HG03139 (cell line): ENCODE measurements around the gene IQSEC2.

Experiments used
- ATAC-seq: cut with Tn5 transposase; IDR thresholded peaks from one replicate; pipeline ENCODE4 v1.9.1; 2021; ENCODE audit not compliant: unreplicated experiment

Gene IQSEC2

DNA sequence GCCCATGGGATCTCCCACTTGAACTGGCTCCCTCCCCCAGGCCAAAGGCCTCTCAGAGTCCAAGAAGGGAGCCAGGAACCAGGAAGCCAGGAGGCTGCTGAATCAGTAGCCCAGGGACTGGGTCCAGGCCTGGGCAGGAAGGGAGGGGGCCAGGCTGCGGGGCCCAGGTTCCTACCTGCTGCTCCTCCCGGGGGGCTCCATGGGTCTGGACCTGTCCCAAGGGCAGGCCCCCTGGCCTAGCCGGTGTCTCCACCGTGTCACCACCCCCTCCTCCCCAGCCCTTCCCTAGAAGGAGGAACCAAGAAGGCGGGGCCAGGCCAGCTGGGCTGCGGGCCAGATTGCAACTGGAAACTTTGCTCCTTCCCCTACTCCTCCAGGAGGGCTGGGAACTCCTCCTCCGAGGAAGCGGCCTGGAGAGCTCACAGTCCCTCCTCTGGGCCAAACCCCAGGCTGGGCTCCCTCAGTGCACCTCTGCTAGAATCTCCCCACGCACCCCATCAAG lies at the start of gene IQSEC2:
IQSEC2 (minus strand) TSS at position 264 of the 502 bp plus-strand sequence.
- no peak for ATAC-seq

DNA sequence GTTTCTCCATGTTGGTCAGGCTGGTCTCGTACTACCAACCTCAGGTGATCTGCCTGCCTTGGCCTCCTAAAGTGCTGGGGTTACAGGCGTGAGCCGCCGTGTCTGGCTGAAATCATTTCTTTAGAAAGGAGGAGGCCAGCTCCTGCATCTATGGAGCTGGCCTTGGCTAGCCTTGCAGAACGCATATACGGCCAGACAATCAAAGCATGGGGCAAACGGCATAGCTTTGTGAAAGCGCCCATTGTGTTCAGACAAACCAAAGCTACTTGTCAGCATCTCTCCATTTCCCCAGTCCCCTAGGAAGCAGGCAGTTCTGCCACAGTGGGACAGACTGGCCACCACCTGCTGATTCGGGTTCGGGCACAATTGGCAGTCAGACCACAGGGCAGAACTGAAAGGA lies 48.9 kb upstream of the IQSEC2 start:
- no peak for ATAC-seq

DNA sequence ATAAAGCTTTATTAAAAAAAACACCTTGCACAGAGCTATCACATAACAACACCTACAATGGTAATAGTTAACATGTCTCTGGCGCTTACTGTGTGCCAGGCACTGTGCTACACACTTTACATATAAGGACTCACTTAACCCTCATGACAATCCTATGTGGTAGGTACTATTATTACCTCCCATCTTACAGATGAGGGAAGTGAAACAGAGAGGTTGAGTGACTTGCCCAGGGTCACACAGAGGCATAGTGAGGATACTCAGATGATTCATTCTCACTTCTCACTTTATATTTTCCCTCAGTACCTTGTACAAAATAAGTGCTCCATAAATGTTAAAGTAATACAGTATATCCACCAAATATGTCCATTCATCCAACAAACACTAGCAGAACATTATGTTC lies 43.4 kb upstream of the IQSEC2 start:
- ATAC-seq: no peak

DNA sequence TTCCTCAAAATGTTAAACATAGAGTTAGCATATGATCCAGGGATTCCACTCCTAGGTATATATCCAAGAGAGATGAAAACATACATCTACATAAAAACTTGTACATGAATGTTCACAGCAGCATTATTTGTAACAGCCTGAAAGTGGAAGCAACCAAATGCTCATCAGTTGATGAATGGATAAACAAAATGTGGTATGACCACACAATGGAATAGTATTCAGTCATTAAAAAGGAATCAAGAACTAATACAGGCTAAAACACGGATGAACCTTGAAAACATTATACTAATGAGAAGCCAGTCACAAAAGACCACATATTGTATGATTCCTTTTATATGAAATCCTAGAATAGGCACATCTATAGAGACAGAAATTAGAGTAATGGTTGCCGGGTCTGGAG lies 42.7 kb upstream of the IQSEC2 start:
- no peak for ATAC-seq

DNA sequence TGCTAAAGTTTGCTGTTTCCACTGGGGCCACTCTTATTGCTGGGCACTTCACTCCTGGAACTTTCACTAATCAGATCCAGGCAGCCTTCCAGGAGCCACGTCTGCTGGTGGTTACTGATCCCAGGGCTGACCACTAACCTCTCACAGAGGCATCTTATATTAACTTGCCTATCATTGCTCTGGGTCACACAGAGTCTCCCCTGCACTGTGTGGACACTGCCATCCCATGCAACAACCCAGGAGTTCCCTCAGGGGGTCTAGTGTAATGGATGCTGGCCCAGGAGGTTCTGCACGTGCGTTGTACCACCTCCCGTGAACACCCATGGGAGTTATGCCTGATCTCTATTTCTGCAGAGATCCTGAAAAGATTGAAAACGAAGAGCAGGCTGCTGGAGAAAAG lies 41.8 kb upstream of the IQSEC2 start:
- no peak for ATAC-seq

DNA sequence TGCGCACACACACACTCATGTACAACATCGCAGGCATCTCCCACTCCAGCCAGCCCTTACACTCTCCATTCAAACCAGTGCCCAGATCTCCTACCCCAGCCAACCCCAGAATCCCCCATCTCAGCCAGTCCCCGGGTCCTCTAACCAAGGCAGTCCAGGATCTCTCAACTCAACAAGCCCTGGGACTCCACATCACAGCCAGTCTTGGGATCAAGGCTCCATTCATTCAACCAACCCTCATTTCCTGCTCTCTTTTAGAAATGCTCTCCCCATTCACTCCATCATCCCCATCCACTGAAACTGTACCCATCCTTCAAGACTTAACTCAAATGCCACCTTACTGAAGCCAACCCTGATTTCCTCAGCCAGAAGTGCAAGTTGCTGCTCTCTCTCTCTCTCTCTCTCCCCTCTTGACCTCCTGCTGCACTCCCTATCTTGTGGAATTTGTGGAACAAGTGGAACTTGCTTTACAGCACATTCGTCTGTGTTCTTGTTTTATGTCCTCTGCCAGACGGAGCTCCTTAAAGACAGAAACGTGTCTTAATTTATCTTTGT lies 40.6 kb upstream of the IQSEC2 start:
- no peak for ATAC-seq

DNA sequence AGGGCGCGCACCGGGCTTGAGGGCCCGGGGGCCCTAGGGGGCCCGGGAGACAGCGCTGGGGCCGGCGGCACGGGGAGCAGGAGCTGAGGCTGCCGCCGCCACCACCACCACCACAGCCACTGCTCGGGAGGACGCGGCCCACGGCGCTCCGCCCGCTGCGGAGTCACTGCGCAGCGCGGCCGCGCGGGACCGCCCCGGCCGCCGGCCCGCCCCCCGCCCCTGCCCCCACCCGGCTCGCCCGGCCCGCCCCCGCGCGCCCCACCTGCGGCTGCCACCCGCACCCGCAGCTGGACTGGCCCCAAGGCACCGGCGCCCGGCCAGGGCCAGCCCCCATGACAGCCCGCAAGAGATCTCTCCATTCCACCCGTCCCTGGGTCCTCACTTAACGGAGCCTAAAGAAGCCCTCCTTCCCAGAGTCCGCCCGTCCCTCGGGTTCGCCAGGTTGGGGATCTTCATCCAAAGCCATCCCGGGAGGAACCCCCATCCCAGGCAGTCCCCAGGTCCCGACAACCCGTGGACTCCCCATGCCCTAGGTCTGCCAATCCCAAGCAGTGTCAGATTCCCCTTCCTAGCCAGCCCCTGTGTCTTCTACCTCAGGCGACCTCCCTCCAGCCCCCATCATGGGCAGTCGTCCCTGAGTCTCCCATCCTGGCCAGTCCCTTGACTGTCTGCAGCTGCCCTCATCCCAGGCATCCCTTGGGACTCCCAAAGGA lies 40.0 kb upstream of the IQSEC2 start:
- ATAC-seq: no peak

DNA sequence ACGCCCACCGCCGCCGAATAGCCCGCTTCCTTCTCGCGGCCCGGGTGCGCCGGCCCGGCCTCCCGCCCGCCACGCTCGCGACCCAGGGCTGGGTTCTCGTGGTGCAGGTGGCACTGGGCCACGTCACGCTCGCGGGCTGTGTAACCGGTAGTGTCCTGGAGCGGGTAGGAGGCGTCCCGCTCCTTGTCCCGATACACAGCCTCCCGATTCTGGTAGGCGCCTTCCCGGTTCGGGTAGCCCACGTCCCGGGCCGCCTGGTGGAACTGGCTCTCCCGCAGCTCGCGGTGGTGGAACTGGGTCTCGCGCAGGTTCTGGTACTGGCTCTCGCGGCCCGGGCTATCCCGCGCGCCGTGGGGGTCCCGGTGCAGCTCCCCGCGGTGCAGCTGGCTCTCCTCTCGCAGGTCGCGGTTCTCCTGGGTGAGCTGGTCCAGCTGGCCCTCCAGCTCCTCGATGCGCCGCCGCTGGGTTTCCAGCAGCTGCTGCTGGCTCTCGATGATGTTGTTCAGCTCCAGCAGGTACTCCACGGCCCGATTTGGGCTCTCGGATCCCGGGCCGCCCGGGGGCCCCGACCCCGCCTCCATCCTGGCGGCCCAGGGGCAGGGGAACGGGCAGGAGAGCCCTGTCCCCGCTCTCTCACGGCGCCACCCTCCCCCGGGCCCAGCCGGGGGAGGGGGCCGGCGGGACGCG lies 39.3 kb upstream of the IQSEC2 start:
- ATAC-seq: no peak

DNA sequence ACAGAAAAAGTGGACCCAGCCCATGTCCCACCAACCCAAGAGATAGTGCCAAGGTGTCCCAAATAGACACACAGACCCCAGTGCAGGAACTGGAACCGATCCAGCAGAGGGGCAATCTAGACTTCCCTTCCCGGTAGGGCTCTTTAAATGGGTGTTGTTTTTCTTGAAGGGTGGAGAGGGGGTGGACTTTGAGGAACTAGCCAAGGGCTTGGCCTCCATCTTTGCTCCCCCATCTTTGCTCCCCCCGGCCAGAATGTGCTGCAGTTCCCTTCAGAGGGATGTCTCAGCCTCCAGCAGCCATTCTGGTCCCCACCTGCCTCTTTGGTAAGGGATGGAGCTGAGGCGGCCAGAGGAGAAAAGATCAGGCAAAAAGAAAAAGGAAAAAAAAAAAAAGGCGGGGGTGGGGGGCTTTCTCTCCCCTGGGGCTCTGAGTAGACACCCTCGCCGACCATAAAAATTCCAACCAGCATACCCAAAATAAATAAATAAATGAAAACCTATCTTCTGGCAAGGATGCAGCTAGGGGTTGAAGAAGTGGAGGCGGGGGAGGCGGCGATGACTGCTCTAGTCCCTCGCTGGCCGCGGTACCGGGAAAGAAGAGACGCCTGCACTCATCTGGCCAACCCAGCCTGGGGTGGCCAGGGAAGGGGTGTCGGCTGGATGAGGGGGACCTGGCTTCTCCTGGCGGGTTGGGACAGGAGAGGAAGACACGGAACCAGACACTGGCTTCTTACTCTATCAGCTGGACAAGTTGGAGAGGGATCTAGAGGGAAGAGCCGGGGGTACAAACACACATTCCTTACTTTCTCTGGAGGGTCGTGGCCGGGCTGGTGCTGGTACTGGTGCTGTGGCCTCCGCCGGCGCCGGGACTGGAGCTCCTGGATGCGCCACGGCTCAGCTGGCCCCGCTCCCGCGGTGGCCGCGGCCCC lies 38.5 kb upstream of the IQSEC2 start:
- no peak for ATAC-seq

DNA sequence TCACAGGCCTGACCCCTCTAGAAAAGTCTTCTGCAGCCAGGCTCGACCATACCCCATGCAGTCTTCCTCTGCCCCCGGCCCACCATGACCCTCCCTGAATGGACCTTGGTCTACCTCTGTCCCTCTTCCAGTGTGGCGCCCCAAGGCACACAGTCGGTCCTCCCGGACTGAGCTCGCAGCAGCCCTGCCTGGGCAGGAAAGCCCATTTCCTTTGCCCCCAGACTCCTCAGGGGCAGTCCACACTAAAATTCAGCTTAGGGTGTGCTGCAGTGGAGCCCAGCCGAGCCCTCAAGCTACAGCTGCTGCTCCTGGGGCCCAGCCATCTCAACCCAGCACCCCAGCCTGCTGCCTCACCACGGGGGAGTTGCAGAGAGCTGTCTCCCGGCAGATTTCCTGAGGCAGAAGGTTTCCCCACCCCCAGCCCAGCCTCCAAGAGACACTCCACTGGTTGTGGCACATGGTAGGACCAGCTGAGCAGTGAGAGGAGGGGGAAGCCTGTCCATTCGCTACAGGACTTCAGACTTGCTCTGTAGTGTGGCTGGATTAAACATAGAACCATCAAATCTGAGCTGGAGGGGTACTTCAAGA lies 37.5 kb upstream of the IQSEC2 start:
- no peak for ATAC-seq

DNA sequence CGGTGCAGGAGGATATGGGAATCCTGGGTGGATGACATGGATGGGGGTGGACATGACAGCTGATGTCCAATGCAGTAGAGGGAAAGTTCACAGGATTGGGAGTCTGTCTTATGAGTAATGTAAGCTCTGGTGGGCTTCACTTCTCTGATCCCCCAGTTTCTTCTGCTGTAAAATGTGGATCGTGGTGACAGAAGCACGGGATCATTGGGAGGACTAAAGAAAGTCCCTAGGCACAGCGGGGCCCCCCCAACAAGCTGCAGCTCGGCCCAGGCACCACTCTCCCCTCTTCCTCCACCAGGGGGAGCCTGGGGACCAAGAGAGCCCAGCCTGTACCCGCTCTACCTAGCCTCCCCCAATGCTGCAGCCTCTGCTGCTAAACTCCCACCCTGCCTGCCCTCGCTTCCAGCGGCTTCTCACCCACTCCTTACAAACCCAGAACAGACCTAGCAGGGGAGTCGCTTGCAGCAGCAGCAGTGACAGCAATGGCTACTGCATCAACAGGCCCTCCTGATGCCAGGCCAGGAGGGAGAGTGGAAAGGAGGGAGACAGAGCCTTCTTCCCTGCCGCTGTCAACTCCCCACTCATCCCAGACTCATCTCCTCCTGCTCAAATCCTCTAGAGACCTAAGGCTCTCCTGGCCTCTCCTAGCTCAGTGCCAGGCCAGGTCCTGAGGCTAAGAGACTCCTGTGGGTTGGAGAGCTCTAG lies 36.1 kb upstream of the IQSEC2 start:
- ATAC-seq: no peak

DNA sequence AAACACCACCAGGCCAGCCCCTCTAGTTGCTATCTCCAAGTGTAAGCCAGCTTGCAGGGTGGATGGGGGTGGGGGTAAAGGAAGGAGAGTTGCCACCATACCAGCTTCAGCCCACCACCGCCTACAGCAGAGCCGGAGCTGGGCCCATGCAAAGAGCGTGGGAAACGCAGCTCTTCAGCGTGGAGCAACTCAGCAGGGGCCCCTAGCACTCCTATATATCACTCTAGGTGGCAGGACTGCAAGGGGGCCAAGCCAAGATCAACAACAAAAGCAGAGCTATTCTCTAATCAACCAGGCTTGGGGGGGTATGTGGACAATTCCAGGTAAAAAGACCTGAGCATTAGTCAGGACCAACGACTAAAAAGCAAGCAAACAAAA lies 35.5 kb upstream of the IQSEC2 start:
- ATAC-seq: no peak

DNA sequence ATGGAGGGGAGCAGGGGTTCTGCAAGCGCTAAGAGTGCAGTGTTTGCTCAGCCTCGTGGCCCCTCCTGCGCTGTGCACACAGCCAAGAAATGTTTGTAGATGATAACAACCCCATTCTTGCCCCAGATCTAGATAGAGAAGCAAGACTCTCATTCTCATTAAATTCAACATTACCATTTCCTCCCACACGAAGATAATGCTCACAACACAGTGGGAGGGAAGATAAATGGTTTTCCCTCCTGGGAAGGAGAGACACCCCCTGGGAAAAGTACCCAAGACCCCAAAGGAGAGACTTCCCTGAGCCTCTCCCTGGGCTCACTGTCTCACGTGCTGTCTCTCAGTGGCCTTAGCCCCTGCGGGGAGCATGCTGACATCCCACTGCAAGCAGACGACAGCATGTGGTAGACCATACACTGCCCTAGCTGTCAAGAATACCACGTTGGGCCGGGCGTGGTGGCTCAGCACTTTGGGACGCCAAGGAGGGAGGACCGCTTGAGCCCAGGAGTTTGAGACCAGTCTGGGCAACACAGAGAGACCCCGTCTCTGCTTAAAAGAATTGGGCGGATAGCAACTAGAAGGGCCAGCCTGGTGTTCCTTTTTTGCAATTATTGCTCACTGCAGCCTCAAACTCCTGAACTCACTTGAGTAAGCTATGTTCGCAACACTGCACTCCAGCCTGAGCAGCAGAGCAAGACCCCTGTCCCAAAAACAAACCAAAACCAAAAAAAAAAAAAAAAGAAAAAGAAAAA lies 34.9 kb upstream of the IQSEC2 start:
- no peak for ATAC-seq

DNA sequence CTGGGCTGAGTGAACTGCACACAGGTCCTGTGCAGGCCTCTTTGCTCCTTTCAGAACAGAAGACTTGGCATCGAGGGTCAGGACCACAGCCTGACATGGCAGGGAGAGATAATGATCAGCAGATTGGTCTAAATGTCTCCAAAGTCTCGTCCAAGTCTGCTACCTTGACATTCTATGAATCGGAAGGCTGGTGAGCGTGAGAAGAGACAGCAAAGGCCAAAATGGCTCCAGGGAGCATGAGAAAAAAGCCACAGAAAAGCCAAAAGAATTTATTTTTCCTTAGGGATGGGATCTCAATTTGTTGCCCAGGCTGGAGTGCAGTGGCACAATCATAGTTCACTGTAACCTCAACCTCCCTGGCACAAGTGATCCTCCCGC lies 32.3 kb upstream of the IQSEC2 start:
- ATAC-seq: no peak

DNA sequence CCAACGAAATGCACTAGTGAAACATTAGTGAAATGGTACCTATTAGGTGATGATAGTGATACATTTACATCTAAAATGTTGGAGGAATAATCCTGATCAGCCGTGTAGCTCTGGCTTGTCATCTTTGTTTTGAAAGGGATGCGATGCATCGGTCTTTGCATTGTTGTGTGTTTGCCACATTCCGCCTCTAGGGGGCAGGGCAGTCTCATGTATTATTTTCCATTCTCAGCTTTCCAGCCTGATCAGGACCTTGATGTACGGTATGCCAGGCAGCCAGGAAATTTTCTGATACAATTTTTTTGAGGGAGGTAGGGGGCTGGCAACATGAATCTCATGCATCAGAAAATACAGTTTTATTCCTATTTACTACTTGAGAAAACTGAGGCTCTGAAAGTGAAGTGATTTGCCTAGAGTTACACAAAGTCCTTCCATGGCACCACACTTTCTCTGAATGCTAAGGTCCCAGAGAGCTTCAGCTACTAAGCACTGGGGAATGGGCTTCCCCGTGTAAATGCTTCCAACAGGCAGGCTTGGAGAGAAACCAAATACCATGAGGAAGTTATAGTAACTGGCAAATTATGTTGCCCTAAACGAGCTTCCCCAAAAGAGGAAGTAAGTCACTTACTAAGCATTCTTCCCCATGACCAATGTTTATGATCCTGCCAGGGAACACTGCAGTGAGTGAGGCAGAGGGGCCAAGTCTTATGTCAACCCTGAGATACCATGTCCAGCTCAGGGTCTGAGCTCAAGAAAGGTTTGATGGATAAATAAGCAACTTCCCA lies 31.8 kb upstream of the IQSEC2 start:
- ATAC-seq: no peak

DNA sequence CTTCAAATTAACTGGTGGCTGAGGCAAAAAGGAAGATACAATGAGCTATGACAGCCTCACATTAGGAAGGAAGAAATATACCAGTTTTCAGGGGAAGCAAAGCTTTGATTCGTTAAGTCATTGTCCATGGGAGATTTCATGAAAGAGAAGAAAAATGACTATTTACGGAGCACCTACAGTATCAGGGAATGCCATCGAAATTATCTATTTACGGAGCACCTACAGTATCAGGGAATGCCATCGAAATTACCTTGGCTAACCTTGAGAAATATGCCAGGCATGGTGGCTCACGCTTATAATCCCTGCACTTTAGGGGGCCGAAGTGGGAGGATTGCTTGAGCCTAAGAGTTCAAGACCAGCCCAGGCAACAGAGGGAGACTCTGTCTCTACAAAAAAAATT lies 28.5 kb upstream of the IQSEC2 start:
- no peak for ATAC-seq

DNA sequence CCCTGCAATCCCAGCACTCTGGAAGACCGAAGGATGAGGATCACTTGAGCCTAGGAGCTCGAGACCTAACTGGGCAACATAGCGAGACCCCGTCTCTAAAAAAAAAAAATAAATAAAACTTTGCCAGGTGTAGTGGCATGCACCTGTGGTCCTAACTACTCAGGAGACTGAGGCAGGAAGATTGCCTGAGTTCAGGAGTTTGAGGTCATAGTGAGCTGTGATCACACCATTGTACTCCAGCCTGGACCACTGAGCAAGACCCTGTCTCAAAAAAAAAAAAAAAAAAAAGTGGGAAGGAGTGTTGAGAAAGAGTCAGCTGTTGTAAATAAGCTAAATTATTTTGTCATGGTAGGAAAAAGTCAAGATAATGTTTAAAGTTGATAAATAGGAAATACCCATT lies 27.5 kb upstream of the IQSEC2 start:
- ATAC-seq: no peak

DNA sequence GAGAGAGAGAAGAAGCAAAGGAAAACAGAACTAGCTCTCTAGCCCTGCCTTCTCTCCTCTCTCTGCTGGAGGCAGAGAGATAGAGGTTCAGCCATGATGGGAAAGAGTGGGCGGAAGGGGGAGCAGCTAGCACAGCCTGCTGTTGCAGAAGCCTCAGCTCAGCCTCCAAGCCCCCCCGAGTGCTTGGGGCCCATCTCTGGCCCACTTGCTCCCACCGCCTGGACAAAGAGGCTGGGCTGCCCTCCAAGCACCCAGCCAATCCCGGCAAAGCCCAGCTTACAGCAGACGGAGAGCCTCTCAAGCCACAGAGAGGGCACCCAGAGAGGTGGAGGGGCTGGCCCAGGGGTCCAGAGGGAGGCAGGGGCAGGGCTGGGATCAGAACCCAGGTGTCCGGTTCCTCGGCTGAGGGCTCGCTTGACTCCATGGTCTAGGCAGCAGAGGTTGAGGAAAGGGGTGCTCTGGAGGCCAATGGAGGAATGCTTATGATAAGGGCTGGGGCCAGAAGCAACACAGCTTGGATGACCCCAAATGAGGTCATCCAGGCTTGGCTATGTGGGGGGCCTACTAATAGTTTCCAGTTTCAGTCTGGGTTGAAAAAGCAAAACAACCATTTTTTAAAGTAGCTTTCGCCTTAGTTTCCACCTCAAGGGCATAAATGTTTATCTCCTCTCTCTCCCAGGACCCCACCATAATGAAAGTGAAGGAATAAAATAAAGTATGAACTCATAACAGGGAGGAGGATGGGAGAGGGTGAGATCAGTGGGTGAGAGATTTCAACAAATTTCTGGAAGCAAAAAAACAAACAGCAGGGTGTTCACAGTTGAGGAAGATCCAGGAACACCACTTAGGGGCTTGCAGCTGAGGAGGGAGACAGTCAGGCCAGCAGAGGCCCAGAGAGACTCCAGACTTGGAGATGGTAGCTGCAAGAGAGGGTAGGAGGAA lies 24.9 kb upstream of the IQSEC2 start:
- ATAC-seq: no peak
